Dedifferentiated amniotic fluid mesenchymal stem cell (primary cell): ENCODE data around the gene CEP290.
A peak's percentile ranks its signal among the peaks of the same experiment; 100 is the strongest.

Experiments used
- DNase-seq: peaks from one replicate; pipeline ENCODE4 v3.0.0-alpha.2; 2016; ENCODE audit errors: extremely low spot score

CEP290 gene

DNA sequence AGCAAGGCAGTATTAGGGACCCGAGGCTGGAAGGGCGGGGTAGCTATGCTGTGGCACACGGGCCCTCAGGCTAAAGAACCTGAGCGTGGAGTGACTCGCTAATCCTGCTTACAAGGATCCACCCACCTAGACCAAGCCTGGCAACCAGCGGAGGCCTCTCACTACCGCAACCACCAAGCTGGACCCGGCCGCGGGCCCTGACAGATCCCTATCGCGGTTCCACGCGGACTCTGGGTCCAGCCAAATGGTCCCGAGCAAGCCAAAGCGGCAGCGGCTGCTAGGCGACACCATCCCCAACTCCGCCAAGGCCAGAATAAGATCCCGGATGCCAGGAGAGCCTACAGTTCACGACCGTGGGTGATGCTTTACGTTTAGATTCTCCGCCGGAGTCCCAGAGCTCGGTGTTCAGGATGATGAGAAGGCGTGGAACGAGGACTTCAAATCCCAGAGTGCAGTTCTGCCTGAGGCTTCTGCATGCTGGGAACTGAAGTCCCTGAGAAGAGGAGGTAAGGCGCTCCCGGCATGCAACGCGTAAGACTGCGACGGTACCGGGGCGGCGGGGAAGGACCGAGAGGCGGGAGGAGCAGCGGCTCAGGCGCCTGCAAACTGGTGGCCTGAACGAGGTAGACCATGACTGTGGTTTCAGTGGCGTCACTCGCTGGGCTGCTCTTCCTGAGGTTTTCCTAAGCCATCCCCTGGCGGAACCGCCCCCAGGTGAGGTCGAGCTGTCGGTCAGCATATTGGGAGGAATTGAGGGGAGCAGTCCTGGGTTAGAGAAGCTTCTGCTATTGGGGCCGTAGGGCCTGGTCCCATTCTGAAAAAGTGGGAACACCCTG lies at the start of gene CEP290, which contains the start of gene TMTC3:
Gene CEP290, minus strand, starts transcription at position 315 of the 836 bp plus-strand sequence. CDS start 781 bp downstream, outside the sequence.
Gene TMTC3, plus strand, starts transcription at position 534 of the 836 bp plus-strand sequence. CDS start 6,009 bp downstream, outside the sequence.
- DNase-seq, result peak; percentile 99

- no peak for DNase-seq
Measured at GRCh38 chr12:88188180-88188579, 46.3 kb upstream of the CEP290 start.

DNA sequence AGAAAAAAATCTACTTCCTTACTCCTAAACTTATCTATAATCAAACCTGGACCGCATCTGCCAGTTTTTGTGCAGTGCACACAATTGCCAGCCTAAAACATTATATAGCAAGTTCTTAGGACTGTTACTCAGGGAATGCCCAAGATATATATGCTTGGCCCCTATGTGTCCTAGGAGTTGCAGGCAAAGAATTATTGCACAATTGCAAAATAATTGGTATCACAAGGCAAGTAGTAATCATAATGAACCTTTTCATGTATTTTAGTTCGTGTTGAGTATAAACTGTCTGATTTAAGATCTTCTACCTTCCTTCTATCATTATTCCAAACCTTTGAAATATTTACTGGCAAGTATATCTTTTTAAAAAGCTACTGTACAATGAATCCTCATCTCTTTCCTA lies 45.7 kb upstream of the CEP290 start:
- DNase-seq, result no peak

- peak; percentile 27 for DNase-seq
Measured at GRCh38 chr12:88185988-88186387, 44.1 kb upstream of the CEP290 start.

- no peak for DNase-seq
Measured at GRCh38 chr12:88185279-88185678, 43.4 kb upstream of the CEP290 start.

DNA sequence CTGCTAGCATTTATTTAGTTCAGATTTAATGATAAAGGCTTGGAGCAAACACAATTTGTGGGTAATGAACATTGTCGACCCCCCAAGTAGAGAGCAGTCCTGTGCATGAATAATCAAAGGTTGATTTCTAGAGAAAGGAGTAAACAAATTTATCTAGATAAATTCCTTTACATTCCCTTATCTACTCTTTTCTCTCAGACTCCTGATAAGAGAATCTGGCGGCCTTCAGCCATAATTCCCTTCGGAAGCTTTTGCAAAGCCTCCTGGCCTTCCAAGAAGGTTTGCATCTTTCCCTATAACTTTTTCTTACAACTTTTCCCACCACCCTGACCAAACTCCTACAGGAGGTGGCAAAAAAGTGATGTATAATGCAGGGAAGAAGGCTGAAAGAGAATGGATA lies 42.3 kb upstream of the CEP290 start:
- DNase-seq, result no peak

DNA sequence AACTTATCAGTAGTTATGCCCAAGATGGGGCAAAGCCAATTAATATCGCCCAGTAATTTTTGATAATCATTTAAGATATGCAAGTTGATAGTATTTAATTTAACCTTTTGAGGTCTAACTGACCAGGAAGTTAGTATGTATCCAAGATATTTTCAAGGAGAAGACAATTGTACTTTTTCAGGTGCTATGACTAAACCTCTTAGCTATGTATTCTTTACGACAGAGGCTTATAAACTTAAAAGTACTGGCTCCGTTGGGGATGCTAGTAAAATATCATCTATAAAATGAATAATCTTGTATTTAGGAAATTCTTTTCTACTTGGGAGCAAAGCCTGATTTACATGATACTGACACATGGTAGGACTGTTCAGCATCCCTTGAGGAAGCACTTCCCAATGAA lies 40.5 kb upstream of the CEP290 start:
- no peak for DNase-seq

DNA sequence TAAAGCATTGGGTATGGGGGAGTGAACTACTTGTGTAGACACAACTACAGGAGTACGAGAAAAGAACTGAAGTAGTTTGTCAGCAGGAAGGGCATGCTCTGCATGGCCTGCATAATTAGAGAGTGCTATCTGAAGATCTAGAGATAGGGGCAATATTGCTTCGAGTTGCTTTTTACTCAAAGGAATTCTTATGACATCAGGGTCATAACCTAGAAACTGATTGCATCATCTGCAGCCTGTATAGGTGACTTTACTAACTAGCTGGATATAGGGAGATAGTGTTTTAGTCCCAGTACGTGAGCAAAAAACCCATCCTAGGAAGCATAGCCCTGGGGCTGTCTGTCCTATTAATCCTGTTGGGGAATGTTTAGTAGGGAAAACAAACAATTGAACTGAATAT lies 40.0 kb upstream of the CEP290 start:
- DNase-seq, result no peak

DNA sequence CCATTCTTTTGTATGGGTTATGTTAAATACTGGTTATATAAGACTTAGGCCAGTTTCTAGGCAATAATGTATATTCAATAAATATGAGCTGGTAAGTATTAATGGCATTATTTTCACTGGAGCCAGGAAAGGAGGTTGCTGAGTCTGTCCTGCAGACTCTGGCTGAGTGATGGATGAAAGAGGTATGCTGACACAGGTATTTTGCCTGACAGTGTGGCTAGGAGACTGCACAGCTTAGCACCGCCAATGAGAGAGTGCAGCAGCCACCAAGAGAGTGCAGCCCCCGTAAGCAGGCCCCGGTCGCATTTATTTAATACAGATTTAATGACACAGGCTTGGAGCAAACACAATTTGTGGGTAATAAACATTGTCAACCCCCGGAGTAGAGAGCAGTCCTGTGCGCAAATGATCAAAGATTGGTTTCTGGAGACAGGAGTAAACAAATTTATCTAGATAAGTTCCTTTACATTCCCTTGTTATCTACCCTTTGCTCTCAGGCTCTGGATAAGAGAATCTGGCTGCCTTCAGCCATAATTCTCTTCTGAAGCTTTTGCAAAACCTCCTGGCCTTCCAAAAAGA lies 37.6 kb upstream of the CEP290 start:
- DNase-seq, result no peak

GRCh38 chr12:88175544-88175943 lies 33.7 kb upstream of the CEP290 start:
- DNase-seq, result no peak

- DNase-seq, result no peak
Measured at GRCh38 chr12:88172844-88173407, 31.0 kb upstream of the CEP290 start.

- no peak for DNase-seq
Measured at GRCh38 chr12:88167384-88167783, 25.5 kb upstream of the CEP290 start.

DNA sequence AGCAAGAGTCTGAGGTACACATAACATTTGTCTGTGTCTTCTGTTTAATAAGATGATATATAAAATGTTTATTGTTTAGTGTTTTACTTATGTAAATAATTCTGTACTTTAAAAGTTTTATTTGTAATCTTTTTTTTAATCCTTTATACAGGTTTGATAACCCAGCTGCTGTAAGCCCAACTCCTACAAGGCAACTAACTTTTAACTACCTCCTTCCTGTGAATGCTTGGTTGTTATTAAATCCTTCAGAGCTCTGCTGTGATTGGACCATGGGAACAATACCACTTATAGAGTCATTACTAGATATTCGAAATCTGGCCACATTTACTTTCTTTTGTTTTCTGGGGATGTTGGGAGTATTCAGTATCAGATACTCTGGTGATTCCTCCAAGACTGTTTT lies 24.3 kb upstream of the CEP290 start:
- DNase-seq, result no peak

DNA sequence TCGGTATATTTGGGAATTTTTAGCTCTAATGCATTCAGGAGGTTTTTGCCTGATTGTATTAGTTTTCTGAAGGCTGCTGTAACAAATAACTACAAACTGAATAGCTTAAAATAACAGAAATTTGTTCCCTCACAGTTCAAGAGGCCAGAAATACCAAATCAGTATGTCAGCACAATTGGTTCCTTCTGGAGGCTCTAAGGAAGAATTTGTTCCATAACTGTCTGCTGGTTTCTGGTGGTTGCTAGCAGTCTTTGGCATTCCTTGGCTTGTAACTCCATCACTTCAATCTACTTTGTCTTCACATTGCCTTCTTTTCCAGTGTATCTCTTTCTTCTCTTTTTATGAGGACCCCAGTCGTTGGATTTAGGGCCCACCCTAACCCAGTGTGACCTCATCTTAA lies 21.5 kb upstream of the CEP290 start:
- no peak for DNase-seq

GRCh38 chr12:88156075-88156654 lies 14.3 kb upstream of the CEP290 start:
- DNase-seq, result no peak

GRCh38 chr12:88153959-88154358 lies 12.1 kb upstream of the CEP290 start:
- peak; percentile 72 for DNase-seq

DNA sequence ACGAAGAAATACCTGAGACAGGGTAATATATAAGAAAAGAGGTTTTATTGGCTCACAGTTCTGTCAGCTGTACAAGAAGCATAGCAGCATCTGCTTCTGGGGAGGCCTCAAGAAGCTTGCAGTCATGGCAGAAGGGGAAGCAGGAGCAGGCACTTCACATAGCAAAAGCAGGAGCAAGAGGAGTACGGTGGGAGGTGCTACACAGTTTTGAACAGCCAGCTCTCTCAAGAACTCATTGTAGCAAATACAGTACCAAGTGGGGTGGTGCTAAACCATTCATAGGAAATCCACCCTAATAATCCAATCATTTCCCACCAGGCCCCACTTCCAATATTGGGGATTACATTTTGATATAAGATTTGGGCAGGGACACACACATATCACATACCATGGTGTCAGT lies 8.2 kb upstream of the CEP290 start:
- no peak for DNase-seq

GRCh38 chr12:88145567-88146505 lies 3.9 kb upstream of the CEP290 start:
- DNase-seq, result no peak

GRCh38 chr12:88144546-88145468 lies 2.9 kb upstream of the CEP290 start:
- DNase-seq, result no peak

GRCh38 chr12:88144037-88144436 lies 2.1 kb upstream of the CEP290 start:
- no peak for DNase-seq
